CD4-positive, alpha-beta T cell treated with Interleukin-4 for 1 hour (primary cell): Measurements from ENCODE around the gene NLRC5.
"Not testable (repeated sequence)": the region's sequence is repeated elsewhere in the genome, so short reads cannot be mapped to it uniquely, and the experiment has no call there.

Source experiments
- DNase-seq, 2 donors: peaks; one replicate each; pipeline ENCODE4 v3.0.0-alpha.2; 2020 to 2022

The NLRC5 gene

DNA sequence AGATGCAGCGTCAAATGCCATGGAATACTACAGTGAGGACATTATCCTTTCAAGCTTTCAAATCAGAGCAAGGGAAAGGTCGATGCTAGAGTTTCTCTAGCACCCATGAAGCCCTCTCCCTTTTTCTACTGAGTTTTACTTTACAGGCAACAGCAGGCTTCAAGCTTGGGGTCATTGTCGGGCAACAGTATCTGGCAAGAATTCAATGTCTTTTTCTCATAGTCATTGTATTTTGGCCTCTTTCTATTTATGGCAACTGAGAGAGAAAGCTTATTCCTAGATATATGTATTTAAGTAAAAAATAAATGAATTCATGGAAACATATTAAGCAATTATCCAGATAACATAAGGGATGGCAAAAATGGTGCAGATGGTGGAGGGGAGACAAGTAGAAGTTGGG is 28.0 kb upstream of the NLRC5 start:
- no peak for DNase-seq

DNA sequence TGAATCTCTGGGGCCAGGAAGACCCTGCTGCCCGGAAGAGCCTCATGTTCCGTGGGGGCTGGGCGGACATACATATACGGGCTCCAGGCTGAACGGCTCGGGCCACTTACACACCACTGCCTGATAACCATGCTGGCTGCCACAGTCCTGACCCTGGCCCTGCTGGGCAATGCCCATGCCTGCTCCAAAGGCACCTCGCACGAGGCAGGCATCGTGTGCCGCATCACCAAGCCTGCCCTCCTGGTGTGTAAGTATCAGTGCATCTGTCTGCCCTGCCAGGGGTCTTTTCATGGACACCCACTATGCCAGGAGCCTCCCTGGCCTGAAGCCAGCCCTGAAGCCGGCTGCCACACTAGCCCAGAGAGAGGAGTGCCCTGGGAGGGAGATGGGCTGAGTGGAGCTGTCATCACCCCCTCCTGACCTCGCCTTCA is 27.5 kb upstream of the NLRC5 start, which contains the start of gene CETP:
Gene CETP (plus strand): TSS at position 100 of the 431 bp plus-strand sequence. CDS start 30 bp downstream, at position 130.
- no peak for DNase-seq

DNA sequence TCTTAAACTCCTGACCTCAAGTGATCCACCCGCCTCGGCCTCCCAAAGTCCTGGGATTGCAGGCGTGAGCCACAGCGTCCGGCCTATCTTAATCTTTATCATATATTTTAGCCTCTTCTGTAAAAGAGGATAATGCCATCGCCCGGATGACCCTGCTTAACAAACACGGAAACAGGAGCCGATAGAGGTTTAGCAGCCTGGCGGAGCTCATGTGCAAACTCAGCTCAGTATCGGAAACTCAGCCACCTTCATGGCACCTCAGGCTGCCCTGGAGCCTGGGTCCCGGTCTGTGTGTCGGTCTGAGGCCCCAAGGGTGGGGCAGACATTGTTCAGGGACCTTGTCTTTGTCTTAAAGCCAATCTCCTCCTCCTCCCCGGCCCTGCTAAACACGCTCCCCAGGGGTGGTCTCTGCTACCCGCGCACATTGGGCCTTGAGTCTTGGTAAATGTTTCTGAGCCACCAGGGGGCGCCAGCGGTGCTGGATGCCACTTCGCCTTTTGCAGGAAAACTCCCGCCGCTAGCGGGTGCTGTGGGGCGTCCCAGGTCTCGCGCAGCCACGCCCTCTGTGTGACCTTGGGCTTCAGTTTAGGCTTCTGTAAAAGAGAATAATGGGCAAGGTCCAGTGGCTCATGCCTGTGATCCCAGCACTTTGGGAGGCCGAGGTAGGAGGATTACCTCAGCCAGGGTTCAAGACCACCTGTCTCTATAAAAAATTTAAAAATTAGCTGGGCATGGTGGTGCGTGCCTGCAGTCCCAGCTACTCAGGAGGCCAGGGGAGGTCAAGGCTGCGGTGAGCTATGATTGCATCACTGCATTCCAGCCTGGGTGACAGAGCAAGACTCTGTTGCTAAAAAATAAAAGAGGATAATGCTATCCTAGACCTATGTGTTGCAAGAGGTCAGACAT is 24.9 kb upstream of the NLRC5 start:
- DNase-seq: peak; percentile 92

DNA sequence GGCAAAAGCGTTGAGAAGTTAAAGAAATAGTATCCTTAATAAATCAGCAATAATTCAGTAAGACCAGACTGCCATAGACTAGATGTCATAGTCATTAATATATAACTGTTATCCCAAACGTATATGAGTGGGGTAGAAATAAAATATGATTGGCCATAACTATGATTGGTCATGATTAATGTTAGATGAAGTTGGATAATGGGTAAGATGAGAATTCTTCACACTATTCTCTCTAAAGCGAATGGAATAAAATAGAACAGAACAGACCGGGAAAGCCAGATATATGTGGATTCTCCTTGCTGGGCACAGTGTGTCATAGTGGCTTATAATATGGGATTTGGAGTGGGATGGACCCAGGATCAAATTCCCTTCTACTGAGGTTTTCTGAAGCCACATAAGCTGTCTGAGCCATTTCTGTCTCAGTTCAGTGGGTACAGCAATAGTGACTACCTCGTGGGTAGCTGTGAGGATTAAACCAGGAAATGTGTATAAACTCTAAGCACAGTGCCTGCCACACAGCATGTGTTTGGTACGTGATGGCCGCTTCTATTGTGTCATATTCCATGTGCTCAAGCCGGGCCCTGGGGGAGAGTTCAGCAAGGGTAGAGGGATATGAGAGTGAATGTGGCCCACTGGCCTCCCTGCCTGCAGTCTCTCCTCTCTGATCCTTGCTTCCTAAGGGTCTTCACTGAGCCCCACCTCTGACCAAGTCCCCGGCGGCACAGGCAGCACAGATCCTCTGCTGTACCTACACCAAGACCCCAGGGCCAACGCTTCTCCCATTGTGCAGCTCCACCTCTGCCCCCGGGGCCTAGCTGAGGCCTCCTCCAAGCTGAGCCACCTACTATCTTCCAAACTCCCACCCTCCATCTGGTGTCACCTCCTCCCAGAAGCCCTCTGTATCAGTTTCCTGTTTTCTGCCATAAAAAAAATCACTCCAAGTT is 23.9 kb upstream of the NLRC5 start:
- DNase-seq: no peak

DNA sequence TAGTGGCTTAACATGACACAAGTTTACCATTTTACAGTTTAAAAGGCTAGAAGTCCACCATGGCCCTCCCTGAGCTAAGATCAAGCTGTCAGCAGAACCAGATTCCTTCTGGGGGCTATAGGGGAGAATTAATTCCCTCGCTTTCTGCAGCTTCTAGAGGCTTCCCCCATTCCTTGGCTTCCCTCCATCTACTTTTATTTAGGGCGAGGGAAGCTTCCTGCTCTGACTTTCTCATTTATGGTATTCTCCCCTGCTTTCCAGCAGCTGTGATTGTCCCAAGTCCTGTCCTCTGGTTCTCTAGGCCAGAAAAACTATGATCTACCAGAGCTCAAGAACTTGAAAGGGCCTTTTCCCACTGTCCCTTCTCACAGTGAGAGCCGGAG is 23.3 kb upstream of the NLRC5 start:
- DNase-seq: no peak

DNA sequence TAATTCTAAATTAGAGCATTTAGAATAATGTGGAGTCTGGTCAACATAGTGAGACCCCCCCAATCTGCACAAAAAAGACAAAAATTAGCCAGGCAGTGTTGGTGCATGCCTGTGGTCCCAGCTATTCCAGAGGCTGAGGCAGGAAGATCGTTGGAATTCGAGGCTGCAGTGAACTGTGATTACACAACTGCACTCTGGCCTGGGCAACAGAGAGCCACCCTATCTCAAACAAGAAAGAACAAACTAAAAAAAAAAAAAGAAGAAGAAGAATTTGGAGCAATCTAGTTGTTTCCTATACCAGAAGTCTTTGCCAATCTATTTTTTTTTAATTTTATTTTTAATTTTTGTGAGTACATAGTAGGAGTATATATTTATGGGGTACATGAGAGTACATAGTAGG is 21.6 kb upstream of the NLRC5 start:
- DNase-seq: no peak

DNA sequence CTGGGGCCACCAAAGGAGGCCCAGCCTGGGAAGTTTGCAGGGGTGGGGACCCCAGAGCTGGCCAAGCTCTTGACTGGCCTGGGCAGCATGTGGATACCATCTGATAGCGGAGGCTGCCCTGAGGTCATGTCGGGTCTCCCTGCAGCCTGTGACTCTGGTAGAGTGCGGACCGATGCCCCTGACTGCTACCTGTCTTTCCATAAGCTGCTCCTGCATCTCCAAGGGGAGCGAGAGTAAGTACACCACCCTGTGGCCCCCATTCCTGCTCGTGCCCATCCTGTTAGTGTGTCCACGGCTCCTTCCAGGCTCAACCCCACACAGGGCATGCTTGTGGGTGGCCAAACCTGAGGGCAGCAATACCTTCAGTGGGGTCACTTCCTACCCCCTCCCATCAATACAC is 19.6 kb upstream of the NLRC5 start:
- no peak for DNase-seq

DNA sequence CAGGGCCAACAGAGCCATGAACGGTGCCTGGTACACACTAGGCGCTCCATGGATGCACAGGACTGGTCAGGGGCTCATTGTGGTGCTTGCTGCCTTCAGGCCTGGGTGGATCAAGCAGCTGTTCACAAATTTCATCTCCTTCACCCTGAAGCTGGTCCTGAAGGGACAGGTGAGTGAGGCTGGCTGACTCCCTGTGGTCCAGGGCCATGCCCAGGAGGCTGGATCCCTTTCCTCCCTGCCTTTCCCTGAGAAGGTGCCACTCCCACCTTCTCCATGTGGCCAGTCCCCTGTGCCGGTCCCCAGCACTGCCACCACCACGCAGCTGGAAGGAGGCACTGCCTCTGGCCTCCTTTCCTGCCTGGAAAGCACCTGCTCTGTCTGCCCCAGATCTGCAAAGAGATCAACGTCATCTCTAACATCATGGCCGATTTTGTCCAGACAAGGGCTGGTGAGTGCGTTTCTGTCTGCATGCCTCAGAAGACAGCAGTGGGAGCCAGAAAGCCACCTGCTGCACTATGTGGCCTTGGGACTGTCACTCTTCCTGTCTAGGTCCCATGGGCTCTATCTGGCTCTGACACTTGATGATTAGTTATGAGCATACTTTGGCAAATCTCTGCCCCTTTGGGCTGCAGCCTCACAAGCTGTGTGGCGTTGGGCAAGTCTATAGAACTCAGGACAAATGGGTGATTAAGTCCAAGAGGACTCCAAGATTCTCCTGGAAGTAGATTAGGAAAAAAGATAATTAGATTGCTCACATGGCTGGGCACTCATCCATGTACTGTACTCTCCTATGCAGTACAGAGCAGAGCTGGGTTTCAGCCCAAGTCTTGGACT is 18.2 kb upstream of the NLRC5 start:
- peak in 1 of 2 donors; percentile 52 for DNase-seq

DNA sequence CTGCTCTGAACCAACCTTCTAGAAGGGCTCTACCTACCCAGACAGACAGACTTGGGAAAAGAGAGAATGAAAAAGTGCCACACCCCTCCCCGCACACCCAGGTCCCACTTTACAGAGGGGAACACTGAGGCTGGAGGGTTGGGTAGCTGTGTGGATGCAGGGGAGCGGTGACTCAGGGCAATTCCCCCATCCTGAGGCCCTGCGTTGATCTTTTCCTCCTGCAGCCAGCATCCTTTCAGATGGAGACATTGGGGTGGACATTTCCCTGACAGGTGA is 17.7 kb upstream of the NLRC5 start:
- no peak for DNase-seq

DNA sequence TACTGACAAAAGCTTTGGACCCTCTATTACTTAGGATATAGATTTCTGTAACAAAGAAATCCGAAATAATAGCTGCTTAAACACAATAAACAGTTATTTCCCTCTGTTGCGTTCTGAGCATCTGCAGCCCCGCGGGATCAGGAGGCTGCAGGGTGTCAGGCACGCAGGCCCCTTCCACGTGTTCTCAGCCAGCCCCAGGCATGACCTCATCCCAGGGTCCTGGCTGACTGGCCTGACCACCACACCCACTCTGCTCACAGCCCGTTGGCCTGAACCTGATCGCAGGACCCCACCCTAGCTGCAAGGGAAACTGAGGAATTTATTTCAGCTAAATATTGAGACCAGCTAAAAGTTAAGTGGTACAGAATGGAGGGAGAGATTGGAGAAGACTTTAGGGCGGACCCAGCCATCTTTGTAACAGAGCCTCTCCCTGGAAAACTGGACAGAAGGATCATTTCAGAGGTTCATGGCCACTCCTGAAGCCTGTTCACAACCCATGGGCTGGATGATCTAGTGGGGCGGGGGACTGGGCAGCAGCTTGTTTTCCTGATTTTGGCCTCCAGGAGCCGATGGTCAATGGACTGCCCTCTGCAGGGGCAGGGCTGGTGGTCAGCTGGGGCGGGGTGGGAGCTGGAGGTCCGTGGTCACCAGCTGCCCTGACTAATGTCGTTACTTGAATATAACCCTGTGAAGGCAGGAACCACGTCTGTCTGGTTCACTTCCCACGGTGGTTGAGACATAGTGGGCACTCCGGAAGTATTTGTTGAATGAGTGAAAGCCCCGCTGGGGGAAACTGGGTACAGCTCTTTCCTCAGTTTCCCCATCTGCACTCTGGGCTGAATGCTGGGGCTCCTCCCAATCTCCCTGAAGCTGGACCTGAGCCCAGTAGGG is 16.7 kb upstream of the NLRC5 start:
- no peak for DNase-seq

DNA sequence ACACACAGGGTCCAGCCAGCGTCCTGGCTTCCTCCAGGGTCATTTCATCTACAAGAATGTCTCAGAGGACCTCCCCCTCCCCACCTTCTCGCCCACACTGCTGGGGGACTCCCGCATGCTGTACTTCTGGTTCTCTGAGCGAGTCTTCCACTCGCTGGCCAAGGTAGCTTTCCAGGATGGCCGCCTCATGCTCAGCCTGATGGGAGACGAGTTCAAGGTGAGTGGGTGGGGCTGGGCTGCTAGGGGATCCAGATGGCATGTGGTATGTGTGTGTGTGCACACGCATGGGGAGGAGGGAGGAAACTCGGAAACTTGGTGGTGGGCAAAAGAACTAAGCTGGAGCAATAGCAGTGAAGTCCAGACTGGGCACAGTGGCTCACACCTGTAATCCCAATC is 16.1 kb upstream of the NLRC5 start:
- DNase-seq: no peak

DNA sequence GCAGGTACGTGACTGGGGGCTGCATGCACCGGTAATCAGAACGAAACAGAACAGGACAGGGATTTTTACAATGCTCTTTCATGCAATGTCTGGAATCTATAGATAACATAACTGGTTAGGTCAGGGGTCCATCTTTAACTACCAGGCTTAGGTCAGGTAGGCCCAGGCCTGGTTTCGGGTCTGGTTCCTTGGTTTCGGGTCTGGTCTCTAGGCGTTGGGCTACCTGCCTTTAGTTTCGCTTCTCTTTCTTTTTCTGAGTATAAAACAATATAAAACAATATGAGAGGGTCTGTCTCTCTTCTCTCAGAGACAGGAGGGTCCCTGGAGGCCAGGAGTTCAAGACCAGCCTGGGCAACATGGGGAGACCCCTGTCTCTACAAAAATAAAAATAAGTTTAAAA is 15.5 kb upstream of the NLRC5 start:
- not testable (repeated sequence) for DNase-seq

DNA sequence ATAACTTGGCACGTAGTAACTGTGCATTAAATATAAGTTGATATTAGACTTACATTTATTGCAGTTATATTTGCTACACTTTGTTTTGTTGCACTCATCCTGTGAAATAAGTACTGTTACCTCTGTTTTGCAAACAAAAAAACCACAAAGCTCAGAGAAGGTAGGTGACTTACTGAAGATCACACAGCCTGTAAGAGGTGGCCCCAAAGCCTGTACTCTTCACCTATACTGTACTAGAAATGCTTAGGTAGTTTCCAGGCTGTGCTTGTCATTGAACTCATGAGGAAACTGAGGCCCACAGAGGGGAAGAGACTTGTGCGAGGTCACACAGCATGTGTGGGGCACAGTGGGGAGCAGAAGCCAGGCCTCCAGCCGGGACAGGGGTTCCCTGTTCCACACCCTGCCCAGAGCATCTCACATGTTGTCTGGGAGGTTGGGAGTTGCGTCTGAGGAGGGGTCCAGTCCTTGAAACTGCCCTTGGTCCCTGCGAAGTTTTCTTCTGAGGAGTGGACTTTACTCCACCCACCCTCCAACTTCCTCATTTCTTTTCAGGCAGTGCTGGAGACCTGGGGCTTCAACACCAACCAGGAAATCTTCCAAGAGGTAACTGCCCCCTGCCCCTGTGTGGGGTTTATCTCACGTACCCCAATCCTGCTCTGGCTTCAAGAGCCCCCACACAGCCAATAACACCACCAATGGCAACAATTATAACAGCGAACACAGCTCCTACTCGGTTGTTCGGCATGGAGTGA is 14.6 kb upstream of the NLRC5 start:
- no peak for DNase-seq

DNA sequence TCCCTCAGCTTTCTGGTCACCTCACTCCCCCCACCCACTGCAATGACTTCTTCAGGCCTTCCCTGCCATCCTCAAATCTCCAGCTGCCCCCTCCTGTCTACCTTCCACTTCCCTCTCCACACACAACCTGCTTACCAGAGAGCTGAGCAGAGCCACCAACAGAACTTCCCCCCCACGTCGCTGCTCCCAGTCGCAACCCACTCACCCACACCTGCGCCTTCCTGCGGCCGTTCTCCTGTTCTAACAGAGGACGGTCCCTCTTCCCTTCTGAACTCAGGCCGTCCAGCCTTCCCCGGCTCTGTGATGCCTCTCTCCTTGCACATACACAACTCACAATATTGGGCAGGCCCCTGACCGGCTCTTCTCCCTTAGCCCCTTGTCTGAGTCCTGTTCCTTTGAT is 13.6 kb upstream of the NLRC5 start:
- no peak for DNase-seq

DNA sequence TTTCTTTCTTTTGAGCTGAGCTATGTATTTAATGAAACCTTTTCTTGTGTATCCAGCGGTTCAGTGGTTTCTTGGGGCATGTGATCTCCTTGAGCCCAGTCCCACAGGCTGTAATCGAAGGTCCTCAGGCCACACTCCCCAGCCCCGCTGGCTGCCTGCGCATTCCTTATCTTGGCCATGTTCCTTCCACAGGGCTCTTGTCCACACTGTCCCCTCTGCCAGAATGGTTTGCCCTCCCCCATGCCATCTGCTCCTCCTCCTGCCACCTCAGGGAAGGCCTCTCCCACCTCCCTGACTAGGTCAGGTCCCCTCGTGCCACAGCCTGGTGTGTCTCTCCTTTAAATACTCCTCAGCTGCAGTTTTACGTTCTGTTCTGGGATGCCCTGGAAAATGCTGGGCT is 12.1 kb upstream of the NLRC5 start:
- no peak for DNase-seq

DNA sequence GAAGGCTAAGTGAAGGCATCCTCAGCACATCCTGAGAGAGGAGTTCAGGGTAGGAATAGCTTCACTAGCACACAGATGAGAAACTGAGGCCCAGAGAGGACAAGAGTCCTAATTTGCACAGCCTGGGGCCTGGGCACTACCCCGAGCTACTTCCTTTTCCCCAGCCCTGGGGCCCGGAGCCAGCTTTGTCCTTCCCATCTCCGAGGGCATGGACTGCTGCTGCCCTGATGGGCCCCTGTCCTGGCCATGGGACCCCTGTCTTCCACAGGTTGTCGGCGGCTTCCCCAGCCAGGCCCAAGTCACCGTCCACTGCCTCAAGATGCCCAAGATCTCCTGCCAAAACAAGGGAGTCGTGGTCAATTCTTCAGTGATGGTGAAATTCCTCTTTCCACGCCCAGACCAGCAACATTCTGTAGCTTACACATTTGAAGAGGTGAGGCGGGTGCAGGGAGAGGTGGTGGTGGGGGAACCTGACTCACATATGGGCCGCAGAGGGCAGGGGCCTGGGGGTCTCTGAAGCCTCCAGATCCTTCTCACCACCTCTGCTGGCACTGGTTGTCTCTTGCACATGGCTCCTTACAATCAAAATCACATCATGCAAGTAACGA is 11.4 kb upstream of the NLRC5 start:
- DNase-seq: no peak

DNA sequence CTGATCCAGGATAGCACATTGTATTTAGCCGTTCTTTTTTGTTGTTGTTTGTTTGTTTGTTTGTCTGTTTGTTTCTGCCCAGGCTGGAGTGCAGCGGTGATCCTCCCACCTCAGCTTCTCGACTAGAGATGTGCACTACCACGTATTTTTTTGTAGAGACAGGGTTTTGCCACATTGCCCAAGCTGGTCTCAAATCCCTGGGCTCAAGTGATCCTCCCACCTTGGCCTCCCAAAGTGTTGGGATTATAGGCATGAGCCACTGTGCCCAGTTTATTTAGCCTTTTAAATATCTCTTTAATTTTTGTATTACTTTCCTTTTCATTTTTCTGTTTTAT is 9.2 kb upstream of the NLRC5 start:
- no peak for DNase-seq

DNA sequence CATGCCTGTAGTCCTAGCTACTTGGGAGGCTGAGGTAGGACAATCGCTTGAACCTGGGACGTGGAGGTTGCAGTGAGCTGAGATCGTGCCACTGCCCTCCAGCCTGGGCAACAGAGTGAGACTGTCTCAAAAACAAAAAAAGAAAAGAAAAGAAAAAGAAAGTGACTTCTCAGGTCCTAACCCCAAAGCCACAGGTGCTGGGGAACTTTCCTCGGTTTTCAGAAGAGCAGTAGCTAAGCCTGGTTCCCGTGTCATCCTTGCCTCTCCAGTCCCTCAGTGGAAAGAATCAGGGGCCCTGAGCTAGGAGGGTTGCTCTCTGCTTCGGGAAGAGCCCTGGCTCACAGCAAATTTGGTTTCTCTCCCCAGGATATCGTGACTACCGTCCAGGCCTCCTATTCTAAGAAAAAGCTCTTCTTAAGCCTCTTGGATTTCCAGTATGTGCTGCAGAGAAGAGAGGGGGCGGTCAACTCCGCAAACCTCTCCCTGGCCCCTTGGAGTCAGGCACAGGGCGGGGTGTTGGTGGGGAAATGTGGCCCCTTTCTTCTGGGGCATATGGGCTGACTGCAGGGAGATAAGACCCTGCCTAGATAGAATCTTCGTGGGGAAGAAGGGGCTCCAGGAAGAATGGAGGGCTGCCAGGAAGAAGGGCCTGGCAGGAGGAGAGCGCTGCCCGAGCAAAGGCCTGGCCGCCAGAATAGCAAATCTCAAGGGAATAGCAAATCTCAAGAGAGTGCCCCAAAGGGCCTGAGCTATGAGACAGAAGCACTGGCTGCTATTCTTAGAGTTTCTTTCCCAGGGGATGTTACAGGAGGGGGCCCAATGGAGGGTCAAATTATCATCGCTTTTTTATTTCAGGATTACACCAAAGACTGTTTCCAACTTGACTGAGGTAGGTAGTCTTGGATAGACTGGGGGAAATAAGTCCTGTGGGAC is 8.3 kb upstream of the NLRC5 start:
- DNase-seq: no peak

DNA sequence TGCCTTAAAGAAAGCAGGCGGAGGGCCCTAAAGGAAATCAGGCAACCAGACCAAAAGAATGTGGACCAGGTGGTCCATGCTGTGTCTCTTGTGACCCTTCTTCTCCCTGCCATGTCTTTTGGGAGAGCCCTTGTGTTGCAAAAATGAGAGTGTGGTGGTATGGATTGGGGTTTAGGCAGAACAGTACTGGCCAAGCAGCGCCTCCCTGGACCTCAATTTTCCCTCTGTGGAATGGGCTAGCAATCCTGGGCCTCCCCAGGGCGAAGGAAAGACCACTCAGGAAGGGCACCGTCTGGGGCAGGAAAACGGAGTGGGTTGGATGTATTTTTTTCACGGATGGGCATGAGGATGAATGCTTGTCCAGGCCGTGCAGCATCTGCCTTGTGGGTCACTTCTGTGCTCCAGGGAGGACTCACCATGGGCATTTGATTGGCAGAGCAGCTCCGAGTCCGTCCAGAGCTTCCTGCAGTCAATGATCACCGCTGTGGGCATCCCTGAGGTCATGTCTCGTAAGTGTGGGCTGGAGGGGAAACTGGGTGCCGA is 7.6 kb upstream of the NLRC5 start:
- no peak for DNase-seq
